Breast epithelium (tissue), 4 donors: ENCODE data around the gene SCAF8. TPM values are rescaled to one million over a fixed set of nuclear protein-coding genes. Genes with fewer than 3 reads are reported as not detected.

Experiments
- DNase-seq, 2 donors: peaks; one replicate each; pipeline ENCODE4 v3.0.0-alpha.2; 2019; ENCODE audit warnings: low spot score in 2 of 2
- H3K27ac ChIP-seq, 2 donors: fragments of 200-600 bp; sonication (generic) in 1 of 2; one replicate each; pipeline ENCODE4 v1.5.1; 2016 to 2019; ENCODE audit warnings: mild to moderate bottlenecking in 1 of 2
- H3K27me3 ChIP-seq, 2 donors: fragments of 200-600 bp; sonication (generic) in 1 of 2; one replicate each; pipeline versions ENCODE4 v1.5.1 to v1.6.0; 2017 to 2019; ENCODE audit warnings: control low read depth in 1 of 2, mild to moderate bottlenecking in 1 of 2
- H3K36me3 ChIP-seq: fragments of 200-600 bp; one replicate; pipeline ENCODE4 v1.5.1; 2019
- H3K4me1 ChIP-seq, 2 donors: fragments of 200-600 bp; sonication (generic); one replicate each; pipeline ENCODE4 v1.5.1; 2016 to 2019; ENCODE audit warnings: control low read depth in 1 of 2
- H3K4me3 ChIP-seq, 3 donors: fragments of 200-600 bp; sonication (generic); 1 replicate in 2 of 3; 2 replicates in 1 of 3; pipeline ENCODE4 v1.5.1; 2016 to 2019; ENCODE audit warnings: mild to moderate bottlenecking in 3 of 3, moderate library complexity in 2 of 3
- H3K9me3 ChIP-seq, 2 donors: fragments of 200-600 bp; sonication (generic) in 1 of 2; one replicate each; pipeline ENCODE4 v1.5.1; 2016 to 2019; ENCODE audit warnings: control low read depth in 1 of 2
- POLR2A ChIP-seq: fragments of 450-650 bp; IDR thresholded peaks from one replicate; pipeline ENCODE4 v1.6.1; 2016; ENCODE audit warnings: antibody characterized with exemption, mild to moderate bottlenecking, moderate library complexity
- POLR2AphosphoS5 ChIP-seq, 3 donors: sonication (generic); formaldehyde crosslinking; IDR thresholded peaks; one replicate each; pipeline ENCODE4 v1.6.1; 2017; ENCODE audit warnings: antibody characterized with exemption in 3 of 3
- intact Hi-C: fragments of 100-400 bp; cut with DNase I; formaldehyde crosslinking; loops from one replicate; pipeline ENCODE4 v1.15.1; 2023; ENCODE audit warnings: low total_unique reads
- total RNA-seq, 3 donors: library from RNA; depleted of rRNA; stranded (reverse); fragments of >200 nt; gene quantifications; one replicate each; pipeline ENCODE4 v1.1.0, GENCODE V29; 2016
- TF ChIP-seq, protein P1 (sequence below), 3 donors: fragments of 450-650 bp; IDR thresholded peaks; one replicate each; pipeline ENCODE4 v1.5.1; 2016 to 2017; ENCODE audit warnings: antibody characterized with exemption in 3 of 3, mild to moderate bottlenecking in 3 of 3, moderate library complexity in 3 of 3

Gene SCAF8
- total RNA-seq, 3 donors from 2014 or later = 38.9 to 58.0 (median 41.0) TPM

DNA sequence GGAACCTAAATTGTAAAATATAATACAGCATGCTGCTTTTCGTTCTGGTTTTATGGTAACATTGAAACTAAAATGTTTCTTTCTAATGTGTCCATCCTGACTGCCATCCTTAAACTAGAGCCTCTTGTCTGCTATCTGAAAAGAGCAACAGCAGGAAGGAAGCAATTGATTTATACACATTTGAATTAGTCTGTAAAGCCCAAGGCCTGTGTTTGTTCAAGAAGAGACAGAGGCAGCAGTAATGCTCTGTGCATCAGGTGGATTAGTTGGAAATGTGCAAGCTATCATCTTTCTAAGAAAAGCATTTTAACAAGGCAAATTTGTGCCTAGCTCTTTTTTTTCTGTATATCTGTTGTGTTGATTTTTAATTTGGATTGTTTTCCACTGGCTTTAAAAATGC, 128.6 kb downstream of the SCAF8 start:
- TF ChIP-seq POLR2AphosphoS5 (IDR thresholded peaks at IDR 0.05) (no peak), POLR2A (no peak)
- TF ChIP-seq, protein P1, sequence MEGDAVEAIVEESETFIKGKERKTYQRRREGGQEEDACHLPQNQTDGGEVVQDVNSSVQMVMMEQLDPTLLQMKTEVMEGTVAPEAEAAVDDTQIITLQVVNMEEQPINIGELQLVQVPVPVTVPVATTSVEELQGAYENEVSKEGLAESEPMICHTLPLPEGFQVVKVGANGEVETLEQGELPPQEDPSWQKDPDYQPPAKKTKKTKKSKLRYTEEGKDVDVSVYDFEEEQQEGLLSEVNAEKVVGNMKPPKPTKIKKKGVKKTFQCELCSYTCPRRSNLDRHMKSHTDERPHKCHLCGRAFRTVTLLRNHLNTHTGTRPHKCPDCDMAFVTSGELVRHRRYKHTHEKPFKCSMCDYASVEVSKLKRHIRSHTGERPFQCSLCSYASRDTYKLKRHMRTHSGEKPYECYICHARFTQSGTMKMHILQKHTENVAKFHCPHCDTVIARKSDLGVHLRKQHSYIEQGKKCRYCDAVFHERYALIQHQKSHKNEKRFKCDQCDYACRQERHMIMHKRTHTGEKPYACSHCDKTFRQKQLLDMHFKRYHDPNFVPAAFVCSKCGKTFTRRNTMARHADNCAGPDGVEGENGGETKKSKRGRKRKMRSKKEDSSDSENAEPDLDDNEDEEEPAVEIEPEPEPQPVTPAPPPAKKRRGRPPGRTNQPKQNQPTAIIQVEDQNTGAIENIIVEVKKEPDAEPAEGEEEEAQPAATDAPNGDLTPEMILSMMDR (IDR thresholded peaks at IDR 0.05) = no peak
- H3K27ac ChIP-seq = no peak overlapping the region
- intact Hi-C loops = no loop called here
- no peaks in the 10 kb centered on the region for H3K9me3 ChIP-seq
- no peak for DNase-seq
- no peak overlapping the region for H3K4me3 ChIP-seq
- H3K27me3 ChIP-seq = no peaks in the 10 kb centered on the region
- no peaks in the 10 kb centered on the region for H3K4me1 ChIP-seq
- H3K36me3 ChIP-seq = no peaks in the 10 kb centered on the region

- DNase-seq = no peak
- TF ChIP-seq POLR2AphosphoS5 (IDR thresholded peaks at IDR 0.05) (no peak), POLR2A (no peak)
- TF ChIP-seq, protein P1 (IDR thresholded peaks at IDR 0.05) = no peak
- Histone ChIP-seq H3K27ac (no peak overlapping the region), H3K9me3 (no peaks in the 10 kb centered on the region), H3K4me3 (no peak overlapping the region), H3K36me3 (no peaks in the 10 kb centered on the region), H3K4me1 (no peaks in the 10 kb centered on the region), H3K27me3 (no peaks in the 10 kb centered on the region)
- intact Hi-C loops = no loop called here
Observed at GRCh38 chr6:154862536-154862935, 129.3 kb downstream of the SCAF8 start.

- Histone ChIP-seq H3K27me3 (no peaks in the 10 kb centered on the region), H3K4me1 (no peaks in the 10 kb centered on the region), H3K27ac (no peak overlapping the region), H3K9me3 (no peaks in the 10 kb centered on the region), H3K36me3 (no peaks in the 10 kb centered on the region), H3K4me3 (no peak overlapping the region)
- TF ChIP-seq POLR2AphosphoS5 (IDR thresholded peaks at IDR 0.05) = no peak
- TF ChIP-seq, protein P1 (IDR thresholded peaks at IDR 0.05) = no peak
- TF ChIP-seq POLR2A = no peak
- no peak for DNase-seq
- intact Hi-C loops = no loop called here
Observed at GRCh38 chr6:154864066-154864430, 130.8 kb downstream of the SCAF8 start.

- DNase-seq = no peak
- no peak overlapping the region for H3K4me3 ChIP-seq
- TF ChIP-seq, protein P1 (IDR thresholded peaks at IDR 0.05) = no peak
- no peak for TF ChIP-seq POLR2A
- no peak for TF ChIP-seq POLR2AphosphoS5 (IDR thresholded peaks at IDR 0.05)
- H3K27me3 ChIP-seq = no peaks in the 10 kb centered on the region
- no peaks in the 10 kb centered on the region for H3K4me1 ChIP-seq
- no peak overlapping the region for H3K27ac ChIP-seq
- no peaks in the 10 kb centered on the region for H3K36me3 ChIP-seq
- no peaks in the 10 kb centered on the region for H3K9me3 ChIP-seq
- intact Hi-C loops = no loop called here
Observed at GRCh38 chr6:154865291-154865690, 132.1 kb downstream of the SCAF8 start.

- Histone ChIP-seq H3K27me3 (no peaks in the 10 kb centered on the region), H3K9me3 (no peaks in the 10 kb centered on the region), H3K27ac (no peak overlapping the region), H3K4me1 (no peaks in the 10 kb centered on the region), H3K4me3 (no peak overlapping the region), H3K36me3 (no peaks in the 10 kb centered on the region)
- intact Hi-C loops = no loop called here
- TF ChIP-seq POLR2A (no peak), POLR2AphosphoS5 (IDR thresholded peaks at IDR 0.05) (no peak)
- TF ChIP-seq, protein P1 (IDR thresholded peaks at IDR 0.05) = peak in 2 of 3 donors; percentile 46 to 62
- no peak for DNase-seq
Observed at GRCh38 chr6:154868143-154868594, 135.0 kb downstream of the SCAF8 start.
